Pericardium fibroblast (primary cell): ENCODE results near the gene ZNF106. TPM values are rescaled to one million over a fixed set of nuclear protein-coding genes. Genes with fewer than 3 reads are reported as not detected.

Experiments
- total RNA-seq: library from RNA; depleted of rRNA; stranded (reverse); fragments of >200 nt; gene quantifications from 2 replicates; pipeline ENCODE4 v1.2.3, GENCODE V29; 2015

Gene ZNF106
- total RNA-seq, result 38.2 and 56.9 TPM in 2 replicates

GRCh38 chr15:42490671-42491538, at the start of gene ZNF106:
Gene ZNF106 (minus strand): TSS chr15:42491141. CDS start chr15:42472289, 18,852 bp downstream.

DNA sequence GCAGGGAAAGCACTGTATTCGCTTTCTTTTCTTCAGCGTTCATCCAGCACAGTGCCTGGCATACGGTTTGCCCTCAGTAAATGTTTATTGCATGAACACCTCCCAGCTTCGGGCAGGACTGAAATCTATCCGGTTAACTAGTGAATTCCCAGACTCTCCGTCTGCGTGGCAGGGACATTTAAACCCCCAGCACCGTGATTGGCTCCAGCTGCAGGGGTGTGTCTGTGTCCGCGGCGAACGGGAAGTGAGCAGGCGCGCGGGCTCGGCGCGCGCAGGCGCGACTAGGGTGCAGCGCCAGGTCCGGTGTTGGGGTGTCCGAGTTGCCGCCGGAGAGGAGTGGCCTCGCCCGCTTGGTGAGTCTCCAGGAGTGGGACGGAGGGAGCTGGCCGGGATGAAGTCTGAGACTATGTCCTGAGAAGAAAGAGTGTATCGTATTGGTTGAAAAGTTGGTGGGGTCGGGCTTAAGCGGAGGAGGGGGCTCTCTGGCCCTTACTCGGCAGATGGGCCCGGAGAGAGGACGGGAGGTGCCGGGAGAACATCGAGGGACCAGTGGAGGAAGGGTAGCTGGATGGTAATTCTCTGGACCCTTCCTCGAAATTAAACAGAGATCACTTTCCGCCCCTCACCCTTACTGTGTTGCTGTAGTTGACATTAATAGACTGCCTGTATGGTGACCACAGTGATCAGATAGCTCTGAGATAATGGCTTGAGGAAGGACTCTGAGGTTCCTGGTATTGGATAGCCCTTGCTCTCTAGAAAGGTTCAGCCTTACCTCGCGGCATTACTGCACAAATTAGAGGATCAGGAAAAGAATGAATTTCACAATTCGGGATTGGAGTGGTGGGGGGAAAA, 4.6 kb upstream of the ZNF106 start, which contains the start of gene SNAP23:
TSS of gene SNAP23 (plus strand) at position 274 of the 852 bp plus-strand sequence. CDS start 16,213 bp downstream, outside the sequence.

Other genes starting within 250 kb of the ZNF106 start
- gene GANC, start 217.9 kb downstream of the ZNF106 start, total RNA-seq, result 4.5 and 7.4 TPM in 2 replicates
- 27.7 and 32.2 TPM in 2 replicates for gene TMEM87A, start 217.7 kb downstream of the ZNF106 start, total RNA-seq
- gene CAPN3, start 131.6 kb downstream of the ZNF106 start, total RNA-seq, result 2.5 and 5.6 TPM in 2 replicates
- gene SNAP23, start 4.5 kb upstream of the ZNF106 start, total RNA-seq, result 36.8 and 91.8 TPM in 2 replicates
- 10.3 and 14.8 TPM in 2 replicates for gene LRRC57, start 57.7 kb upstream of the ZNF106 start, total RNA-seq
- gene HAUS2, start 57.7 kb upstream of the ZNF106 start, total RNA-seq, result 13.5 and 27.2 TPM in 2 replicates
- 3.2 and 3.6 TPM in 2 replicates for gene STARD9, start 84.5 kb upstream of the ZNF106 start, total RNA-seq
- 10.7 and 11.5 TPM in 2 replicates for gene CDAN1, start 246.0 kb upstream of the ZNF106 start, total RNA-seq